ENCODE data around the gene RPSA.

- no peak for TF ChIP-seq CTCF (IDR thresholded peaks at IDR 0.05)
- TF ChIP-seq POLR2A (IDR thresholded peaks at IDR 0.05), result no peak
Observed at GRCh38 chr3:39398700-39399099, 7.8 kb upstream of the RPSA start.
